Measurements from ENCODE around the gene KLHDC1.

- no peak for TF ChIP-seq WT1 (tag by site-specific recombination; IDR thresholded peaks at IDR 0.05)
- no peak for TF ChIP-seq ZNF10 (tag by site-specific recombination; IDR thresholded peaks at IDR 0.05)
These were observed 27.8 kb downstream of the KLHDC1 start for GRCh38 chr14:49720744-49721143.

All from HEK293 (cell line).